ENCODE measurements around the gene NXF3.

GRCh38 chrX:103061486-103061885 lies 31.5 kb downstream of the NXF3 start:
- TF ChIP-seq, protein P1, sequence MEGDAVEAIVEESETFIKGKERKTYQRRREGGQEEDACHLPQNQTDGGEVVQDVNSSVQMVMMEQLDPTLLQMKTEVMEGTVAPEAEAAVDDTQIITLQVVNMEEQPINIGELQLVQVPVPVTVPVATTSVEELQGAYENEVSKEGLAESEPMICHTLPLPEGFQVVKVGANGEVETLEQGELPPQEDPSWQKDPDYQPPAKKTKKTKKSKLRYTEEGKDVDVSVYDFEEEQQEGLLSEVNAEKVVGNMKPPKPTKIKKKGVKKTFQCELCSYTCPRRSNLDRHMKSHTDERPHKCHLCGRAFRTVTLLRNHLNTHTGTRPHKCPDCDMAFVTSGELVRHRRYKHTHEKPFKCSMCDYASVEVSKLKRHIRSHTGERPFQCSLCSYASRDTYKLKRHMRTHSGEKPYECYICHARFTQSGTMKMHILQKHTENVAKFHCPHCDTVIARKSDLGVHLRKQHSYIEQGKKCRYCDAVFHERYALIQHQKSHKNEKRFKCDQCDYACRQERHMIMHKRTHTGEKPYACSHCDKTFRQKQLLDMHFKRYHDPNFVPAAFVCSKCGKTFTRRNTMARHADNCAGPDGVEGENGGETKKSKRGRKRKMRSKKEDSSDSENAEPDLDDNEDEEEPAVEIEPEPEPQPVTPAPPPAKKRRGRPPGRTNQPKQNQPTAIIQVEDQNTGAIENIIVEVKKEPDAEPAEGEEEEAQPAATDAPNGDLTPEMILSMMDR (IDR thresholded peaks at IDR 0.05) = no peak
- no peak for TF ChIP-seq POLR2A (IDR thresholded peaks at IDR 0.05)

All from prostate gland (tissue), 2 donors.